Heart right ventricle (tissue), 16 donors: ENCODE results near the gene LRP2. TPM values are rescaled to one million over a fixed set of nuclear protein-coding genes. Genes with fewer than 3 reads are reported as not detected.

ENCODE experiments used
- ATAC-seq, 8 donors: fragments of 200-7000 bp; cut with Tn5 transposase; one replicate each; pipeline ENCODE4 v1.9.1; 2020; ENCODE audit warnings: mild to moderate bottlenecking in 8 of 8, moderate library complexity in 8 of 8, moderate number of reproducible peaks in 1 of 8
- DNase-seq, 2 donors: peaks; one replicate each; pipeline ENCODE4 v3.0.0-alpha.2; 2020
- H3K27ac ChIP-seq, 10 donors: fragments of 200-600 bp; sonication (generic) in 2 of 10; one replicate each; pipeline versions ENCODE4 v1.5.0 to v1.8.0; 2020 to 2022; ENCODE audit warnings: mild to moderate bottlenecking in 3 of 10
- H3K27me3 ChIP-seq, 7 donors: fragments of 200-600 bp; one replicate each; pipeline ENCODE4 v1.8.0; 2021 to 2022; ENCODE audit warnings: mild to moderate bottlenecking in 2 of 7
- H3K36me3 ChIP-seq, 9 donors: fragments of 200-600 bp; sonication (generic) in 1 of 9; one replicate each; pipeline versions ENCODE4 v1.5.0 to v1.8.0; 2020 to 2022; ENCODE audit warnings: mild to moderate bottlenecking in 2 of 9
- H3K4me1 ChIP-seq, 9 donors: fragments of 200-600 bp; sonication (generic) in 1 of 9; one replicate each; pipeline versions ENCODE4 v1.5.0 to v1.8.0; 2020 to 2022; ENCODE audit warnings: mild to moderate bottlenecking in 4 of 9
- H3K4me3 ChIP-seq, 10 donors: fragments of 200-600 bp; sonication (generic) in 2 of 10; one replicate each; pipeline versions ENCODE4 v1.5.0 to v1.8.0; 2020 to 2022; ENCODE audit warnings: mild to moderate bottlenecking in 7 of 10, moderate library complexity in 2 of 10
- H3K9me3 ChIP-seq, 11 donors: fragments of 200-600 bp in 10 of 11; sonication (generic) in 2 of 11; one replicate each; pipeline versions ENCODE4 v1.5.0 to v1.8.0; 2013 to 2022; ENCODE audit warnings: mild to moderate bottlenecking in 2 of 11, control low read depth in 1 of 11, moderate library complexity in 1 of 11
- CTCF ChIP-seq, 9 donors: fragments of 200-600 bp; sonication (generic) in 2 of 9; IDR thresholded peaks; one replicate each; pipeline versions ENCODE4 v1.5.0 to v1.8.0; 2021 to 2022; ENCODE audit warnings: antibody characterized with exemption in 9 of 9, mild to moderate bottlenecking in 5 of 9, moderate library complexity in 1 of 9
- WGBS, 2 donors: extraction: QIAGEN DNeasy Blood & Tissue Kit; methylation state at CpG; one replicate each; pipeline ENCODE4 v1.1.7; 2013; ENCODE audit warnings: inconsistent platforms in 1 of 2; 5-methylcytosine and 5-hydroxymethylcytosine counted together
- intact Hi-C, 10 donors: fragments of 100-400 bp; cut with DNase I; formaldehyde crosslinking; loops; one replicate each; pipeline versions ENCODE4 v1.11.1 to v1.14.2; 2022
- polyA plus RNA-seq, 2 donors: library from polyadenylated mRNA; stranded (reverse); fragments of 200-250 nt; gene quantifications; one replicate each; pipeline ENCODE4 v1.2.3, GENCODE V29; 2013
- total RNA-seq, 10 donors: library from RNA; stranded (reverse); fragmentation: NEBNext Ultra II Directional in 3 of 10; extraction: Animal tissue kit (Norgen Biotek cat#: 25700) in 3 of 10; gene quantifications; one replicate each; pipeline versions ENCODE4 v1.2.1 to v1.2.4, GENCODE V29; 2021 to 2023
- donor health status: Arrhythmogenic right ventricular cardiomyopathy.
- donor health status: ischemic (EF 13 %, LVEDD 7.1; RV severe dilation, severe dysfunction).
- donor health status: healthy with polysubstance abuse.
- donor health status: DM: no; HTN: yes; CAD: no.
- donor health status: DM: no; HTN: no; CAD: no.
- donor health status: ischemic (EF 25% LVEDD 6.9; RV normal size, moderate dysfunction).
- donor health status: ischemic (EF 25% LVEDD 5.7; RV mildly dilated, moderate dysfunction).
- donor health status: healthy.
- donor health status: DM: yes; HTN: yes; CAD: no.
- donor health status: Ischemic cardiomyopathy.
- donor health status: ischemic (EF 35%, LVEDD 5.7; RV mildly dilated, moderate dysfunction).
- donor health status: nonischemic (EF 11% LVEDD 7.7; RV severe dilation, severe dysfunction).
- donor health status: DM: yes; HTN: yes; CAD: no.
- donor health status: PGD.
- donor health status: ischemic (EF 29% LVEDD 5.4; RV normal size, mild dysfunction).
- donor health status: nonischemic (EF 23%, LVEDD 6.1; RV moderate dilation, normal function).

LRP2 gene
- total and polyA plus RNA-seq, 12 donors, result 0.06 to 1.3 (median 0.27) TPM; not detected in 8

DNA sequence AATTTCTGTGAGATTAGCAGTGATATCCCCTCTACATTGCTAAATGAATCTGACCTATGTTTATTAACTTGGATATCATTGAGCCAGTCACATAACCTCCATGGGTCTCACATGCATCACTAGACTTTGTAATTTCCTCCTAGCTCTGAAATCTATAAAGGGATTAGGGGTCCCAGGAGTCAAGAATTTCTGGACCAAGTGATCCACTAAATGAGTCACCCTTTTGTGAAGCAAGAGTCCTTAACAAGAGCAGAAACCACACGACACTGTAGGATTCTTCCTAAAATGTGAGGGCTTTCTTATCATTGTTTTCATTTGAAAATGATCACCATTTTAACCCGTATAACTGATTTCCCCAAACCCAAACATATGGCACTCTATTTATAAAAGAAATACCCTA, 202.6 kb downstream of the LRP2 start:
- Histone ChIP-seq H3K4me3 (no peak overlapping the region), H3K36me3 (no peaks in the 10 kb centered on the region), H3K27me3 (peaks cover 0 to 4% (median 0%) of the 10 kb centered on the region in 7 donors), H3K27ac (no peak overlapping the region), H3K4me1 (peaks cover 0 to 4% (median 0%) of the 10 kb centered on the region in 9 donors), H3K9me3 (peaks cover 0 to 4% (median 0%) of the 10 kb centered on the region in 11 donors)
- TF ChIP-seq CTCF (IDR thresholded peaks at IDR 0.05), result no peak
- 54 to 74% methylated on average over 2 of the region's 2 CpGs for WGBS, 2 donors
- ATAC-seq (no peak), DNase-seq (no peak)
- intact Hi-C loops, result no loop called here

- Histone ChIP-seq H3K27me3 (peaks cover 0 to 4% (median 0%) of the 10 kb centered on the region in 7 donors), H3K9me3 (peaks cover 0 to 12% (median 5%) of the 10 kb centered on the region in 11 donors), H3K4me3 (no peak overlapping the region), H3K27ac (no peak overlapping the region), H3K4me1 (peaks cover 0 to 4% (median 0%) of the 10 kb centered on the region in 9 donors), H3K36me3 (no peaks in the 10 kb centered on the region)
- intact Hi-C loops, result no loop called here
- ATAC-seq (no peak), DNase-seq (no peak)
- 52 to 72% methylated on average over 1 of the region's 1 CpG for WGBS, 2 donors
- TF ChIP-seq CTCF (IDR thresholded peaks at IDR 0.05), result no peak
Measured at GRCh38 chr2:169158874-169159273, 203.5 kb downstream of the LRP2 start.

GRCh38 chr2:169146220-169146619, 216.1 kb downstream of the LRP2 start:
- Histone ChIP-seq H3K4me3 (no peak overlapping the region), H3K27ac (no peak overlapping the region), H3K4me1 (no peaks in the 10 kb centered on the region), H3K27me3 (peaks cover 0 to 4% (median 0%) of the 10 kb centered on the region in 7 donors), H3K9me3 (no peaks in the 10 kb centered on the region), H3K36me3 (no peaks in the 10 kb centered on the region)
- intact Hi-C loops, result no loop called here
- TF ChIP-seq CTCF (IDR thresholded peaks at IDR 0.05), result no peak
- no peak for ATAC-seq
- DNase-seq, result no peak
- 85 to 92% methylated on average over 2 of the region's 2 CpGs for WGBS, 2 donors

- WGBS, 2 donors, result 59 to 60% methylated on average over 3 of the region's 3 CpGs
Measured at GRCh38 chr2:169143998-169144397, 218.3 kb downstream of the LRP2 start.

More at GRCh38 chr2:169143998-169144397, 218.3 kb downstream of the LRP2 start:
- no peak overlapping the region for H3K4me3 ChIP-seq
- intact Hi-C loops, result loop anchor here in 4 of 10 donors (5.0 kb wide), 2 partner anchors 37 to 182 kb away; no protein-coding TSS in a partner anchor
- no peaks in the 10 kb centered on the region for H3K27me3 ChIP-seq
- ATAC-seq, result no peak
- TF ChIP-seq CTCF (IDR thresholded peaks at IDR 0.05), result no peak
- H3K4me1 ChIP-seq, result peaks cover 0 to 2% (median 0%) of the 10 kb centered on the region in 9 donors
- no peaks in the 10 kb centered on the region for H3K9me3 ChIP-seq
- no peaks in the 10 kb centered on the region for H3K36me3 ChIP-seq
- no peak overlapping the region for H3K27ac ChIP-seq
- no peak for DNase-seq
